SK-N-SH (cell line): ENCODE measurements around the gene FAM89B. TPM values are rescaled to one million over a fixed set of nuclear protein-coding genes. Genes with fewer than 3 reads are reported as not detected.

Source experiments
- CTCF ChIA-PET: fragments of 300-600, 350-600 bp; formaldehyde crosslinking; extraction: SDS; loops from one replicate; lab custom pipeline; 2021; lab: Yijun Ruan, JAX
- POLR2A ChIA-PET: fragments of 350-600 bp; sonication (Branson Sonifier 250); formaldehyde crosslinking; extraction: SDS; loops from one replicate; lab custom pipeline; 2020; ENCODE audit warnings: antibody characterized with exemption, inconsistent platforms; lab: Yijun Ruan, JAX
- DNase-seq: peaks from one replicate; pipeline ENCODE4 v3.0.0; 2012
- H2AFZ ChIP-seq: fragments of 200-600 bp; sonication (generic); 2 replicates; pipeline ENCODE4 v1.8.1; 2016; ENCODE audit warnings: antibody characterized with exemption, mild to moderate bottlenecking, low read depth
- H3F3A ChIP-seq: fragments of 200-600 bp; sonication (generic); replicated peaks from 2 replicates; pipeline ENCODE3; 2016; ENCODE audit warnings: antibody characterized with exemption, mild to moderate bottlenecking; ENCODE audit not compliant: insufficient read depth
- H3K27ac ChIP-seq, 2 experiments: fragments of 200-500 bp in 1 of 2; fragments of 200-600 bp in 1 of 2; sonication (Bioruptor generic) in 1 of 2; sonication (generic), shearing (Covaris generic) in 1 of 2; 2 replicates each; pipeline versions ENCODE4 v1.5.1 to v1.6.1; 2014 to 2016; ENCODE audit warnings: low read depth in 2 of 2, inconsistent platforms in 1 of 2, low read length in 1 of 2, mild to moderate bottlenecking in 1 of 2, mixed read lengths in 1 of 2
- H3K27me3 ChIP-seq: fragments of 200-600 bp; sonication (generic), shearing (Covaris generic); 2 replicates; pipeline ENCODE4 v1.6.1; 2016; ENCODE audit warnings: mixed run types; ENCODE audit not compliant: insufficient read depth
- H3K36me3 ChIP-seq, 2 experiments: fragments of 200-500 bp in 1 of 2; fragments of 200-600 bp in 1 of 2; sonication (Bioruptor generic) in 1 of 2; sonication (generic) in 1 of 2; replicated peaks in 1 of 2; 2 replicates each; pipeline versions ENCODE3 to v1.5.1; 2014 to 2016; ENCODE audit warnings: low read length in 1 of 2, mild to moderate bottlenecking in 1 of 2; ENCODE audit not compliant: insufficient read depth in 2 of 2, control insufficient read depth in 1 of 2
- H3K4me1 ChIP-seq, 2 experiments: fragments of 200-500 bp in 1 of 2; fragments of 200-600 bp in 1 of 2; sonication (Bioruptor generic) in 1 of 2; sonication (generic), shearing (Covaris generic) in 1 of 2; 2 replicates each; pipeline versions ENCODE4 v1.5.1 to v1.6.1; 2014 to 2016; ENCODE audit warnings: low read depth in 1 of 2, low read length in 1 of 2, mixed run types in 1 of 2; ENCODE audit not compliant: insufficient read depth in 2 of 2, control insufficient read depth in 1 of 2
- H3K4me2 ChIP-seq: fragments of 200-600 bp; sonication (generic), shearing (Covaris generic); 2 replicates; pipeline ENCODE4 v1.6.1; 2017; ENCODE audit warnings: mixed run types
- H3K4me3 ChIP-seq, 2 experiments: fragments of 200-500 bp in 1 of 2; fragments of 200-600 bp in 1 of 2; sonication (Bioruptor generic) in 1 of 2; sonication (generic), shearing (Covaris generic) in 1 of 2; 2 replicates each; pipeline versions ENCODE4 v1.5.1 to v1.8.1; 2014 to 2016; ENCODE audit warnings: low read depth in 2 of 2, inconsistent platforms in 1 of 2, low read length in 1 of 2, mild to moderate bottlenecking in 1 of 2, mixed read lengths in 1 of 2, moderate library complexity in 1 of 2
- H3K79me2 ChIP-seq: fragments of 200-600 bp; sonication (generic); 2 replicates; pipeline ENCODE4 v1.8.1; 2017; ENCODE audit warnings: mild to moderate bottlenecking; ENCODE audit not compliant: insufficient read depth
- H3K9ac ChIP-seq: fragments of 200-600 bp; sonication (generic); 2 replicates; pipeline ENCODE4 v1.6.1; 2017; ENCODE audit warnings: mixed run types
- H3K9me2 ChIP-seq: fragments of 200-600 bp; sonication (generic); 2 replicates; pipeline ENCODE4 v1.6.1; 2017; ENCODE audit warnings: mixed run types
- H3K9me3 ChIP-seq: fragments of 200-600 bp; sonication (generic); 2 replicates; pipeline ENCODE4 v1.6.1; 2017; ENCODE audit warnings: mixed run types, mild to moderate bottlenecking, moderate library complexity
- H4K20me1 ChIP-seq: fragments of 200-600 bp; sonication (generic); 2 replicates; pipeline ENCODE4 v1.6.1; 2017; ENCODE audit warnings: mild to moderate bottlenecking, mixed run types; ENCODE audit not compliant: insufficient read depth
- CTCF ChIP-seq: fragments of 200-600 bp; sonication (generic); IDR thresholded peaks from 2 replicates; pipeline ENCODE4 v1.6.1; 2017; ENCODE audit warnings: antibody characterized with exemption, mild to moderate bottlenecking, moderate library complexity
- FOSL2 ChIP-seq: IDR thresholded peaks from 2 replicates; pipeline ENCODE4 v1.4.0; 2012; ENCODE audit warnings: low read depth, mild to moderate bottlenecking, moderate library complexity, borderline replicate concordance
- FOXM1 ChIP-seq: IDR thresholded peaks from 2 replicates; pipeline ENCODE4 v1.4.0; 2012; ENCODE audit warnings: low read depth, mild to moderate bottlenecking
- JUND ChIP-seq: IDR thresholded peaks from 2 replicates; pipeline ENCODE4 v1.4.0; 2012
- MEF2A ChIP-seq: IDR thresholded peaks from 2 replicates; pipeline ENCODE4 v1.4.0; 2012; ENCODE audit warnings: low read depth, borderline replicate concordance
- RAD21 ChIP-seq: IDR thresholded peaks from 2 replicates; pipeline ENCODE4 v1.6.1; 2012; ENCODE audit warnings: mild to moderate bottlenecking, low read length
- SMC3 ChIP-seq: IDR thresholded peaks from 2 replicates; pipeline ENCODE4 v1.6.1; 2012; ENCODE audit warnings: low read depth, low read length, improper control_type of control experiment
- TAF1 ChIP-seq: IDR thresholded peaks from 2 replicates; pipeline ENCODE4 v1.6.1; 2012; ENCODE audit warnings: low read depth, mild to moderate bottlenecking, low read length, moderate library complexity, borderline replicate concordance
- WGBS: methylation state at CpG from one replicate; pipeline ENCODE4 v1.1.6; 2017; ENCODE audit warnings: low lambda C conversion rate; 5-methylcytosine and 5-hydroxymethylcytosine counted together
- polyA plus RNA-seq, 3 experiments: library from polyadenylated mRNA; depleted of rRNA; stranded (reverse); fragments of >200 nt; gene quantifications; 2 replicates each; pipeline ENCODE4 v1.2.3, GENCODE V29; 2012
- TF ChIP-seq, protein P1 (sequence below): IDR thresholded peaks from 2 replicates; pipeline ENCODE4 v1.6.1; 2012; ENCODE audit warnings: mild to moderate bottlenecking, low read depth, low read length, moderate library complexity
- TF ChIP-seq, protein P2 (sequence below): IDR thresholded peaks from 2 replicates; pipeline ENCODE4; 2012

FAM89B gene
- polyA plus RNA-seq, 1 of the 3 experiments (the other 2 are of a cell fraction): 65.3 TPM

DNA sequence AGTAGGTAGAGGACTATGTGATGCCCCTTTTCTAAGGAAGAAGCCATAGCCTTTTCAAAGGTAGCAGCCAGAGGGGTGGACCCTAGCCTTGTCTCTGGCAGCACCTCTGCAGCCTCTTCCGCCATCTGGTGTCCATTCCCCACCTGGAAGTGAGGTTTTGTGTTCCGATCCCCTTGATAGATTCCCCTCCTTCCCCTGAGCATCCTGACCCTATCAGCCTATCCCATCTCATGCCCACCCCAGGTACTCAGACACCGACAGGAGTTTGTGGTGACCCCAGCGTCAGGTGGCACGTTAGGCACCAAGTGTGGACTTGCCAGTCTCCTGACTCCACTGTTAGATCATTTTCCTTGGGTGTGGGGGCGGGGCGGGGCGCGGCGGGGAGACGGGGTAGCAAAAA, 398 bp upstream of the FAM89B start:
- no peaks in the 10 kb centered on the region for H3K27me3 ChIP-seq
- peak overlapping the region; percentile 95 for H3K4me2 ChIP-seq
- peaks cover 9 to 11% of the 10 kb centered on the region in 2 experiments for H3K36me3 ChIP-seq
- peak overlapping the region; percentile 42; the same call in 1 of the 2 replicates for H3K9ac ChIP-seq
- CTCF ChIA-PET: interaction anchor here (0.6 to 13.6 kb wide), 18 partner anchors 11 to 216 kb away, joined by 3 to 295 read pairs (median 6); partner anchors contain the start of genes KAT5, KCNK7, LTBP3 and MALAT1
- peak overlapping the region; percentile 76 to 99 for H3K4me3 ChIP-seq
- H2AFZ ChIP-seq: no peak overlapping the region
- H4K20me1 ChIP-seq: peaks cover 14% of the 10 kb centered on the region
- 10% methylated on average over 11 of the region's 11 CpGs for WGBS
- H3F3A ChIP-seq: peaks cover 39% of the 10 kb centered on the region
- no peak for DNase-seq
- no peaks in the 10 kb centered on the region for H3K9me3 ChIP-seq
- TF ChIP-seq FOXM1 (no peak), RAD21 (peak; percentile 60), CTCF (peak; percentile 58), JUND (no peak), FOSL2 (no peak), MEF2A (no peak), SMC3 (peak; percentile 33; the same call in 1 of the 2 replicates), TAF1 (no peak)
- TF ChIP-seq, protein P1, sequence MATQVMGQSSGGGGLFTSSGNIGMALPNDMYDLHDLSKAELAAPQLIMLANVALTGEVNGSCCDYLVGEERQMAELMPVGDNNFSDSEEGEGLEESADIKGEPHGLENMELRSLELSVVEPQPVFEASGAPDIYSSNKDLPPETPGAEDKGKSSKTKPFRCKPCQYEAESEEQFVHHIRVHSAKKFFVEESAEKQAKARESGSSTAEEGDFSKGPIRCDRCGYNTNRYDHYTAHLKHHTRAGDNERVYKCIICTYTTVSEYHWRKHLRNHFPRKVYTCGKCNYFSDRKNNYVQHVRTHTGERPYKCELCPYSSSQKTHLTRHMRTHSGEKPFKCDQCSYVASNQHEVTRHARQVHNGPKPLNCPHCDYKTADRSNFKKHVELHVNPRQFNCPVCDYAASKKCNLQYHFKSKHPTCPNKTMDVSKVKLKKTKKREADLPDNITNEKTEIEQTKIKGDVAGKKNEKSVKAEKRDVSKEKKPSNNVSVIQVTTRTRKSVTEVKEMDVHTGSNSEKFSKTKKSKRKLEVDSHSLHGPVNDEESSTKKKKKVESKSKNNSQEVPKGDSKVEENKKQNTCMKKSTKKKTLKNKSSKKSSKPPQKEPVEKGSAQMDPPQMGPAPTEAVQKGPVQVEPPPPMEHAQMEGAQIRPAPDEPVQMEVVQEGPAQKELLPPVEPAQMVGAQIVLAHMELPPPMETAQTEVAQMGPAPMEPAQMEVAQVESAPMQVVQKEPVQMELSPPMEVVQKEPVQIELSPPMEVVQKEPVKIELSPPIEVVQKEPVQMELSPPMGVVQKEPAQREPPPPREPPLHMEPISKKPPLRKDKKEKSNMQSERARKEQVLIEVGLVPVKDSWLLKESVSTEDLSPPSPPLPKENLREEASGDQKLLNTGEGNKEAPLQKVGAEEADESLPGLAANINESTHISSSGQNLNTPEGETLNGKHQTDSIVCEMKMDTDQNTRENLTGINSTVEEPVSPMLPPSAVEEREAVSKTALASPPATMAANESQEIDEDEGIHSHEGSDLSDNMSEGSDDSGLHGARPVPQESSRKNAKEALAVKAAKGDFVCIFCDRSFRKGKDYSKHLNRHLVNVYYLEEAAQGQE: no peak
- TF ChIP-seq, protein P2, sequence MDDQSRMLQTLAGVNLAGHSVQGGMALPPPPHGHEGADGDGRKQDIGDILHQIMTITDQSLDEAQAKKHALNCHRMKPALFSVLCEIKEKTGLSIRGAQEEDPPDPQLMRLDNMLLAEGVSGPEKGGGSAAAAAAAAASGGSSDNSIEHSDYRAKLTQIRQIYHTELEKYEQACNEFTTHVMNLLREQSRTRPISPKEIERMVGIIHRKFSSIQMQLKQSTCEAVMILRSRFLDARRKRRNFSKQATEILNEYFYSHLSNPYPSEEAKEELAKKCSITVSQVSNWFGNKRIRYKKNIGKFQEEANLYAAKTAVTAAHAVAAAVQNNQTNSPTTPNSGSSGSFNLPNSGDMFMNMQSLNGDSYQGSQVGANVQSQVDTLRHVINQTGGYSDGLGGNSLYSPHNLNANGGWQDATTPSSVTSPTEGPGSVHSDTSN: no peak
- no peaks in the 10 kb centered on the region for H3K9me2 ChIP-seq
- H3K4me1 ChIP-seq: peaks cover 43 to 52% of the 10 kb centered on the region in 2 experiments; a peak in 3 of 4 replicates
- POLR2A ChIA-PET: interaction anchor here (1.0 to 2.0 kb wide), 7 partner anchors 9 to 73 kb away, joined by 3 to 10 read pairs (median 4); partner anchors contain the start of genes LTBP3 and MALAT1
- H3K79me2 ChIP-seq: peaks cover 69% of the 10 kb centered on the region
- H3K27ac ChIP-seq: peak overlapping the region; percentile 48 to 77
